Stimulated activated CD4-positive, alpha-beta T cell treated with anti-CD3 and anti-CD28 coated beads, Interleukin-2, amount 100 ng/mL, for 24 hours (primary cell): ENCODE data around the gene POTEF.
"Not testable (repeated sequence)": the region's sequence is repeated elsewhere in the genome, so short reads cannot be mapped to it uniquely, and the experiment has no call there.

Source experiments
- DNase-seq, 2 donors: peaks; one replicate each; pipeline ENCODE4 v3.0.0-alpha.2; 2020

Gene POTEF

DNA sequence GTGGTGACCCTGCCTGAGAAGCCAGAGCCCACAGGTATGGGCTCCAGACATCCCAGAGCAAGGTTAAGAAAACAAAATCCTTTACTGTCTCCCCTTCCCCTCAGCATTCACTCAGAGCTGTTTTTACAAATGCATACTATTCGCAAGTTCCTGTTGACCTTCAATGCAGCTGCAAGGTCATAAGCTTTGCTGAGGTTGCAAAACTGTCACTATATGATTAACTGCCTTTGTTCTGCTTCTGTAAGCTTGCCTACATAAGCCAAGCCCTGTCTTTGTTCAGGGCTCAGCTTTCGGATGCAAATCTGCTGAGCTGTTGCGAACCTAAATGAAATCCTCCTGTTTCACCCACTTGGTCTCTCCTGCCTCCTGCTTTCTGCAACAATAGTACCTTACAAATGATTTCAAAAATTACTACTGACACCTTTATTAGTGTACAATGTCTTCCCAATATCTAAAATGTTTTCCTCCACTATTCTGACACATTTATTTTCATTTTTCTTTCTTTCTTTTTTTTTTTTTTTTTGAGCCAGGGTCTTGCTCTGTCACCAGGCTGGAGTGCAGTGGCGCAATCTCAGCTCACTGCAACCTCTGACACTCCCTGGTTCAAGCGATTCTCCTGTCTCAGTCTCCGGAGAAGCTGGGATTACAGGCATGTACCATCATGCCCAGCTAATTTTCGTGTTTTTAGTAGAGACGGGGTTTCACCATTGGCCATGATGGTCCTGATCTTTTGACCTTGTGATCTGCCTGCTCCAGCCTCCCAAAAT lies 26.2 kb downstream of the POTEF start:
- DNase-seq = not testable (repeated sequence)

DNA sequence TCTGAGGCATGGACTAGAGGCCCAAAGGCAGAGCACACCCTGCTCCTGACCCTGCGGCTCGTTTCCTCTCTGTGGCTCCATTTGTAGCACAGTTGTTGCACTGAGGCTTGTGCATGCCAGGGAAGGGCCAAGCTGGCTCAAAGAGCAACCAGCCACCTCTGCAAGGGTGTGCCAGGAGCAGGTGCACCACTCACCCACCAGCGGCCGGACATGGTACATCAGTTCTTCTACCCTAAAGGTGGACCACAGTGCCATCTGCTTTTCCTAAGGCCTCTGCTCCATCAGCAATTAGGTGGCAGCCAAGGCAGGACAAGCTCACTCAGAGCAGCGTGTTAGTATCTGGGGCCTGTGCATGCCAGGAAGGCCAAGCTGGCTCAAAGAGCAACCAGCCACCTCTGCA lies 66.4 kb downstream of the POTEF start:
- DNase-seq = not testable (repeated sequence)

DNA sequence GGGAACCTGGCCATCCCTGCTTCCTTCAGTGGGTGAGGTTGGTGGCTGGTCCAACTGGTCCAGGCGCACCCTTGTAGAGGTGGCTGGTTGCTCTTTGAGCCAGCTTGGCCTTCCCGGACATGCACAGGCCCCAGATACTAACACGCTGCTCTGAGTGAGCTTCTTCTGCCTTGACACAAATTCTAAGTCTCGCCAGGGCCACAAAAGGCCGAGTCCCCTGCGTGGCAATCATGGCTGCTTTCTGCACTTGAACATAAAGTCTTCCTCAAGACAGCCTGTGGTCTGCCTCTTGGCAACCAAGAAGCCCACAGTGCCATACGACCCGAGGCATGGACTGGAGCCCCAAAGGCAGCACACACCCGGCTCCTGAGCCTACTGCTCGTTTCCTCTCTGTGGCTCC lies 69.0 kb downstream of the POTEF start:
- DNase-seq = not testable (repeated sequence)

DNA sequence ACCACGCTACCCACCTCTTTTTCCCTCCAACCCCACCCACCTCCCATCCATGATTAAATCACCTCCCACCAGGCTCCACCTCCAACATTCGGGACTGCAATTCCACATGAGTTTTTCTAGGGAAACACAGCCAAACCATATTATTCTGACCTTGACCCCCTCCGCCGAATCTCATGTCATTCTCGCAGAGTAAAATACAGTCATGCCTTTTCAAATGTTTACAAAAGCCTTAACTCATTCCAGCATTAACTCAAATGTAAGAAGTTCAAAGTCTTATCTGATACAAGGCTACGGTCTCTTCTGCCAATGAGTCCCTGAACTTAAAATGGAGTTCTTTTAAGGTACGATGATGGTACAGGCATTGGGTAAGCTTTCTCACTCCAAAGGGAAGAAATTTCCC lies 72.7 kb downstream of the POTEF start:
- not testable (repeated sequence) for DNase-seq

DNA sequence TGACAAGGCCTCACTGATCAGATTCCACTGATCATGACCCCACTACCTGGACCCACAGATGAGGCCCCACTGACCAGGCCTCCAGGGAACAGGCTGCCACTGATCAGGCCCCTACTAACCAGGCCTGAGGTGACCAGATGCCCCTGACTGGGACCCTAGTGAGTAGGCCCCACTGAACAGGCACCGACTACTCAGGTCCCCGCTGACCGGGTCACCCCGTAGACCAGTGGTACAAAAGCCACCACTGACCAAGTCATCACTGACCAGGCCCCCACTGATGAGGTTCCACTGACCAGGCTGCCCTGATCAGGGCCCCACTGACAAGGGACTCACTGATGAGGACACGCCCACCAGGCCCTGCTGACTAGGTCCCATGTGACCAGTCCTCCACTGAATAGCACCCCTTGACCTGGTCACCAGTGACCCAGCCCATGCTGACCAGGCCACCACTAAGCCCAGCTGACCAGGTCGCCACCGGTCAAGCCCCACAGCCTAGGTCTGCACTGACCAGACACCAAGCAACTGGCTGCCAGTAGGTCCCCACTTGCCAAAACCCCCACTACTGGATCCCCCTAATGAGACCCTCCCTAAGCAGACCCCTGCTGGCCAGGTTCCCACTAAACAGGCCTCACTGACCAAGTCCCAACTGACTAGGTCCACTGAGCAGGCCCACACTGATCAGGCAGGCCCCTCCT lies 75.7 kb downstream of the POTEF start:
- DNase-seq = not testable (repeated sequence)

DNA sequence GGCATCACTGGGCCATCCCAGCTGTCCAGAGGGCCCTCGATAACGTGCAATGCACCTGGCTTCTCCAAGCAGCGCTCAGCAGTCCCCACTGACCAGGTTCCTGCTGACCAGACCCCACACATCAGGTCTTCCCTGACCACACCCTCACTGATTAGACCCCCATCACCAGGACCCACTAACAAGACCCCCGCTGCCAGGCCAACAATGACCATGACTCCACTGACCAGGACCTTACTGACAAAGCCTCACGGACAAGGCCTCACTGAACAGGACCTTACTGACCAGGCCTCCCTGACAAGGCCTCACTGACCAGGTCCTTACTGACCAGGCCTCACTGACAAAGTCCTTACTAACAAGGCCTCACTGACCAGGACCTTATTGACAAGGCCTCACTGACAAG lies 76.6 kb downstream of the POTEF start:
- DNase-seq = not testable (repeated sequence)

DNA sequence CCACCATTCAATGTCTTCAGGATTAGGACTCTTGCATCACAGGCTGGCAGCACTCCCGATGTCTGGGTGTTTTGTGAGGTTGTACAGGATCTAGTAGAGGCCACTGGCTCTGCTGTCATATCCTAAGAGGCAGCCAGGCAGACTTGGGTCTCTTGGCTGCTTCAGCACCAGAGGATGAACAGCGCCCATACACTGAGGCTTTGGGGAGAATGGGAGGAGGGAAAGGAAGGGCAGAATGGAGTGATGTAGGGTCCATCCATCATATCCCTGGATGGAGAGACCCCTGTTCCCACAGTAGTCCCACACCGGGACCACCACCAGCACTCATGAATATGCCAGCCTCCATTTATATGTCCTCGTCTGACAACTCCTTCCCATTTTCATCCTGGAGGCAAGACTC lies 80.6 kb downstream of the POTEF start:
- DNase-seq = not testable (repeated sequence)

DNA sequence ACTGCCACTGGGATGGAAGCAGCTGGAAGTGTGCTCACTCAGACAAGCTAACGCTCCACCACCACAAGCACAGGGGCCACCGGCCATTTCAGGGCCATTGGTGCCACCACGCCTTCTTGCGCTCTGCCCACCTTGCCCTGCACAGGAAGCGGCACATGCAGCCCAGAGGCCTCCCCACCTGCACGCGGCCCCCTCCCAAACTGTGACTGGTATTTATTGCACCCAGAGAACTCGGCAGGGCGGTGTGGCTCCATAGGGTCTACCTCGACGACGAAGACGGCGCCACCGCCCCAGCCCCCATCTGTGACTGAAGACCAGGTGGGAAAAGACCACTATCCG lies 90.8 kb downstream of the POTEF start:
- DNase-seq = not testable (repeated sequence)

DNA sequence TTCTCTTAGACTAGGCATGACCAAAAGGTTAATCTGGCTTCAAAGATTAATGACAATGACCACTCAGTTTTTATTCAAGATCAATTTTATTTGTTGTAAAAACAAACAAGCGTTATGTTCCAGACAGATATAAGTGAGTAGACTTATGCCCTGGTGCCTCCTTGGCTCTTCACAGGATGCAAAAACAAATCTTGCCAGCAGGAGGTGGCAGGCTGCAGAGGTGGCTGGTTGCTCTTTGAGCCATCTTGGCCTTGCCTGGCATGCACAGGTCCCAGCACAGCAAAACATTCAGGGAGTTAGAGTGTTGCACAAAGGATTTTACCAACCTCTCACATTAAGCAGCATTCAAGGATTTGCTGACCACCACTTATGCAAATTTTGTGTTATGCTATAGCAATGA lies 103.1 kb downstream of the POTEF start:
- peak in 1 of 2 donors; percentile 20 for DNase-seq
